Uterus (tissue), 4 donors: Measurements from ENCODE around the gene ADAMTSL1. TPM values are rescaled to one million over a fixed set of nuclear protein-coding genes. Genes with fewer than 3 reads are reported as not detected.

Source experiments
- DNase-seq, 2 donors: peaks; one replicate each; pipeline ENCODE4 v3.0.0-alpha.2; 2019 to 2020
- H3K27ac ChIP-seq, 2 donors: fragments of 200-600 bp; sonication (generic); 1 replicate in 1 of 2; 2 replicates in 1 of 2; pipeline ENCODE4 v1.5.1; 2016 to 2018
- H3K27me3 ChIP-seq, 2 donors: fragments of 200-600 bp; sonication (generic); one replicate each; pipeline ENCODE4 v1.5.1; 2018 to 2019; ENCODE audit warnings: control low read depth in 1 of 2
- H3K36me3 ChIP-seq, 2 donors: fragments of 200-600 bp; sonication (generic); one replicate each; pipeline ENCODE4 v1.5.1; 2019; ENCODE audit warnings: control low read depth in 1 of 2
- H3K4me1 ChIP-seq, 2 donors: fragments of 200-600 bp; sonication (generic); one replicate each; pipeline ENCODE4 v1.5.1; 2018 to 2019; ENCODE audit warnings: control low read depth in 1 of 2
- H3K4me3 ChIP-seq, 2 donors: fragments of 200-600 bp; sonication (generic); 1 replicate in 1 of 2; 2 replicates in 1 of 2; pipeline ENCODE4 v1.5.1; 2018 to 2019; ENCODE audit warnings: mild to moderate bottlenecking in 1 of 2
- H3K9me3 ChIP-seq, 2 donors: fragments of 200-600 bp; sonication (generic); one replicate each; pipeline ENCODE4 v1.5.1; 2019; ENCODE audit warnings: control low read depth in 1 of 2
- POLR2A ChIP-seq, 2 donors: fragments of 450-650 bp; IDR thresholded peaks; one replicate each; pipeline ENCODE4 v1.6.1; 2016; ENCODE audit warnings: antibody characterized with exemption in 2 of 2, mild to moderate bottlenecking in 1 of 2, moderate library complexity in 1 of 2
- intact Hi-C: fragments of 100-400 bp; cut with DNase I; formaldehyde crosslinking; loops from one replicate; pipeline ENCODE4 v1.15.1; 2023; ENCODE audit warnings: low total_unique reads
- total RNA-seq, 4 donors: library from RNA; depleted of rRNA in 3 of 4; stranded (reverse); fragments of >200 nt in 3 of 4; gene quantifications; one replicate each; pipeline versions ENCODE4 v1.1.0 to v1.2.4, GENCODE V29; 2014 to 2023
- TF ChIP-seq, protein P1 (sequence below), 4 experiments: fragments of 200-600 bp in 2 of 4; fragments of 450-650 bp in 2 of 4; sonication (generic) in 2 of 4; IDR thresholded peaks; one replicate each; pipeline ENCODE4 v1.5.1; 2016 to 2019; ENCODE audit warnings: antibody characterized with exemption in 4 of 4, mild to moderate bottlenecking in 2 of 4, moderate library complexity in 1 of 4
- donor health status: DM: yes; HTN: yes; CAD: no.

ADAMTSL1 gene
- total RNA-seq, 4 donors from 2014 or later: 30.0 to 186 (median 138) TPM

- Histone ChIP-seq H3K4me1 (peaks cover 0 to 7% of the 10 kb centered on the region in 2 donors), H3K36me3 (no peaks in the 10 kb centered on the region), H3K4me3 (no peak overlapping the region), H3K27ac (peak overlapping the region; percentile 50 to 69), H3K9me3 (no peaks in the 10 kb centered on the region), H3K27me3 (no peaks in the 10 kb centered on the region)
- DNase-seq: no peak
- no peak for TF ChIP-seq POLR2A (IDR thresholded peaks at IDR 0.05)
- TF ChIP-seq, protein P1, sequence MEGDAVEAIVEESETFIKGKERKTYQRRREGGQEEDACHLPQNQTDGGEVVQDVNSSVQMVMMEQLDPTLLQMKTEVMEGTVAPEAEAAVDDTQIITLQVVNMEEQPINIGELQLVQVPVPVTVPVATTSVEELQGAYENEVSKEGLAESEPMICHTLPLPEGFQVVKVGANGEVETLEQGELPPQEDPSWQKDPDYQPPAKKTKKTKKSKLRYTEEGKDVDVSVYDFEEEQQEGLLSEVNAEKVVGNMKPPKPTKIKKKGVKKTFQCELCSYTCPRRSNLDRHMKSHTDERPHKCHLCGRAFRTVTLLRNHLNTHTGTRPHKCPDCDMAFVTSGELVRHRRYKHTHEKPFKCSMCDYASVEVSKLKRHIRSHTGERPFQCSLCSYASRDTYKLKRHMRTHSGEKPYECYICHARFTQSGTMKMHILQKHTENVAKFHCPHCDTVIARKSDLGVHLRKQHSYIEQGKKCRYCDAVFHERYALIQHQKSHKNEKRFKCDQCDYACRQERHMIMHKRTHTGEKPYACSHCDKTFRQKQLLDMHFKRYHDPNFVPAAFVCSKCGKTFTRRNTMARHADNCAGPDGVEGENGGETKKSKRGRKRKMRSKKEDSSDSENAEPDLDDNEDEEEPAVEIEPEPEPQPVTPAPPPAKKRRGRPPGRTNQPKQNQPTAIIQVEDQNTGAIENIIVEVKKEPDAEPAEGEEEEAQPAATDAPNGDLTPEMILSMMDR (IDR thresholded peaks at IDR 0.05): no peak
- intact Hi-C loops: no loop called here
Measured at GRCh38 chr9:18922161-18922885, 448.4 kb downstream of the ADAMTSL1 start.

DNA sequence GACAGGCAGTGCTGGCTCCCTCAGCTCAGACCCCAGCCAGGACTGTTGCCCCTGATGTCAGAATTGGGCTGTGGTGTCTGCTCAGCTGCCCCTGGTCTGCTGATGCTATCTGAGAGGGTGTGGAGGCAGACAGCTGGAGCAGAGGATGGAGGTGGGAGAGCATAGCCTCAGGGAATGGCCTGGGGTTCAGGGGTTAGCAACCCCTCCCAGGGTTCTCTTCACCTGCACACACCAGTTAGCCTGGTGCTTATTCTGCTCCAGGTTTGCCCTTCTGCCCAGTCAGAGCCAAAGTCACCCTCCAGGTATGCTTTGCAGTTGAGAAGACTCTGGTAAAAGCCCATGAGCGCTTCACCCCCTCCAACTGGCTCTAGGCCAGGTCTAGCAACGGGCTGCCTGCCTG lies 449.2 kb downstream of the ADAMTSL1 start:
- Histone ChIP-seq H3K27me3 (no peaks in the 10 kb centered on the region), H3K4me3 (no peak overlapping the region), H3K4me1 (peaks cover 0 to 7% of the 10 kb centered on the region in 2 donors), H3K27ac (no peak overlapping the region), H3K9me3 (no peaks in the 10 kb centered on the region), H3K36me3 (no peaks in the 10 kb centered on the region)
- intact Hi-C loops: no loop called here
- DNase-seq: no peak
- TF ChIP-seq, protein P1 (IDR thresholded peaks at IDR 0.05): no peak
- TF ChIP-seq POLR2A (IDR thresholded peaks at IDR 0.05): no peak

DNA sequence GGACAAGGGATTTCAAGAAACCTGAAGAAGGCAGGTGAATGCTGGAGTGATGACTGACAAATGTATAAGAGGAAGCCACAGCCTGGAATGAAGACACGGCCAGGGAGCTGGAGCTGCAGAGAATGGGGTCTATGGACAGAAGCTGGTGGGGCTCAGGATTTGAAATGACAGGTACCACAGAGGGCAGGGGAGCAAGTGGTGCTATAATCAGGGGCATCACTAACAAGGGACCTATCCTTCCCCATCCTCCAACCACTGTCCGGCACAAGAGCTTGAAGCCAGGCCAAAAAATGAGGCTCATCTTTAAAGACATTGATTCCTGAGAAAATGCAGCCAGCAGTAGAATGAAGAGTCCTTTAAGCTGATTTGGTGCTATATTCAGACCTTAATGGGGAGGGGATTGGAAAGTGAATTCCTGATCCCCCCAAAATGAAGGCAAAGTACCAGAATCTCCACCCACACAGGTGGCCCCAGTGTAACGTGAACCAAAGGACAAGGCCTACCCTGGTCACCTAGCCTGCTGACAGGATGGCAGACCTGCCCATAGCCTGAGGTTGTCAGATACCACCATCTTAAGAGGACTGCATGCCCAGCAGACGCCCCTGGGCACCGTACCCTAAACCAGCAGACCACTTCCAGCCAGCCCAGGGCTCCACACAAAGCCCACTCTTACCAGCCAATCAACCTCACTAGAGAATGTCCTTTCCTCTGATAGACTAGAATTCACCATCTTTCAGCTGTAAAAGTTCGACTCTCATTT lies 449.9 kb downstream of the ADAMTSL1 start:
- Histone ChIP-seq H3K9me3 (no peaks in the 10 kb centered on the region), H3K27me3 (no peaks in the 10 kb centered on the region), H3K36me3 (no peaks in the 10 kb centered on the region), H3K4me1 (peaks cover 0 to 7% of the 10 kb centered on the region in 2 donors), H3K4me3 (no peak overlapping the region), H3K27ac (no peak overlapping the region)
- intact Hi-C loops: no loop called here
- no peak for TF ChIP-seq POLR2A (IDR thresholded peaks at IDR 0.05)
- TF ChIP-seq, protein P1 (IDR thresholded peaks at IDR 0.05): no peak
- DNase-seq: no peak

DNA sequence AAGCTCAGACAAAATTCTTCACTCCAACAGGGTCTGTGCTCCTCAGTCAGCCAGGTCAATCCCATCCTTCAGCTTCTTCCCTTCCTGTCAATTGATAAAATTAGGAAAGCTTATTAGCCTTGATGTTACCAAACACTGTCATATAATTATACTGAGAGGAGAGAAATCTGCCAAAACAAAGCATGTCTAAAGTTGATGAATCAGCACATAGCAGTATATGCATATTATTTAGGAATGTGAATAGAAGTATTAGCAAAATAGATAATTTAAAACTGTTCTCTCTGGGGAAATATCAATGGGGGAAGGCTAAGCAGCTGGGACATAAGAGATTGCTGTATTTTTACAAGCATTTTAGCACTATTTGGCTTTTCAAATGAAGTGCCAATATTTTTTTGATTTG lies 451.9 kb downstream of the ADAMTSL1 start:
- intact Hi-C loops: no loop called here
- TF ChIP-seq POLR2A (IDR thresholded peaks at IDR 0.05): no peak
- TF ChIP-seq, protein P1 (IDR thresholded peaks at IDR 0.05): no peak

DNA sequence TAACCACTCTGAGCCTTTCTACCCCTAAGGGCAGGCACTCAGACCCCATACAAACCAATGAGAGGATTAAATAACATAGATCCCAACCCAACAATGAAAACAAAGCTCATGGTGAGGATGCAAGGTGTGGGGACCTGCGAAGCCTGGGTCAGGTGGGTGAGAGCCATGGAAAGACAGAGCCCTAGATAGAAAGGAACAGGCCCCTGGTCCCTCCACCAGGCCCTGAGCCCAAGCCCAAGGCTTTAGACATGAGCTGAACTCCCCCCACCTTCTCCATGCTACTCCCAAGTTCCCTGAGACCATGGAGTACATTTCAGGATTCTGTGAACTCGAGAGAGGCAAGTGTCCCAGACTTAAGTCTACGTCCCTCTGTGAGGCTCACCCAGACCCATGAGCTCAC lies 452.6 kb downstream of the ADAMTSL1 start:
- Histone ChIP-seq H3K27ac (no peak overlapping the region), H3K27me3 (no peaks in the 10 kb centered on the region), H3K4me1 (no peaks in the 10 kb centered on the region), H3K9me3 (no peaks in the 10 kb centered on the region), H3K4me3 (no peak overlapping the region), H3K36me3 (no peaks in the 10 kb centered on the region)
- intact Hi-C loops: no loop called here
- no peak for DNase-seq
- TF ChIP-seq, protein P1 (IDR thresholded peaks at IDR 0.05): no peak
- TF ChIP-seq POLR2A (IDR thresholded peaks at IDR 0.05): no peak

More for the DNA sequence above, 451.9 kb downstream of the ADAMTSL1 start:
- Histone ChIP-seq H3K9me3 (no peaks in the 10 kb centered on the region), H3K27me3 (no peaks in the 10 kb centered on the region), H3K4me3 (no peak overlapping the region), H3K36me3 (no peaks in the 10 kb centered on the region), H3K4me1 (peaks cover 0 to 4% of the 10 kb centered on the region in 2 donors), H3K27ac (no peak overlapping the region)
- DNase-seq: no peak
